ENCODE measurements around the gene RAB6A.

The RAB6A gene

DNA sequence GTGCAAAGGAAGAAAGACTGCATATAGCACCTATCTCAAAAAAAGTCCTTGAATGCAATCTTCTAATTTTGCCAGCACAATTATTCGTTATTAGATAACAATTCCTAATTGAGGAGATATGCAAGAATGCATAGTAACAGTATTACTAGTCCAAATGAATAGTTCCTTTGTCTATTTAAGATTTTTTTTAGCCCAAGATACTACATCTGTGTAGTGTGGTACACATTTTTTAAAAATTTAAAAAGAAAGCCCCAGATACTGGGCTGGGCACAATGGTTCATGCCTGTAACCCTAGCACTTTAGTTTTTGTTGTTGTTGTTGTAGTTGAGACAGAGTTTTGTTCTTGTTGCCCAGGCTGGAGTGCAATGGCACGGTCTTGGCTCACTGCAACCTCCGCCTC, 43.7 kb downstream of the RAB6A start:
- ChIA-PET CTCF (interaction anchor here (1.2 kb wide), 1 partner anchor 55 kb away, joined by 3 read pairs; no protein-coding TSS in a partner anchor), POLR2A (interaction anchor here (0.7 kb wide), 1 partner anchor 9 kb away, joined by 3 read pairs; no protein-coding TSS in a partner anchor)
- DNase-seq (ENCODE audit: low read depth, low spot score), result no peak
- TF ChIP-seq, protein P1, sequence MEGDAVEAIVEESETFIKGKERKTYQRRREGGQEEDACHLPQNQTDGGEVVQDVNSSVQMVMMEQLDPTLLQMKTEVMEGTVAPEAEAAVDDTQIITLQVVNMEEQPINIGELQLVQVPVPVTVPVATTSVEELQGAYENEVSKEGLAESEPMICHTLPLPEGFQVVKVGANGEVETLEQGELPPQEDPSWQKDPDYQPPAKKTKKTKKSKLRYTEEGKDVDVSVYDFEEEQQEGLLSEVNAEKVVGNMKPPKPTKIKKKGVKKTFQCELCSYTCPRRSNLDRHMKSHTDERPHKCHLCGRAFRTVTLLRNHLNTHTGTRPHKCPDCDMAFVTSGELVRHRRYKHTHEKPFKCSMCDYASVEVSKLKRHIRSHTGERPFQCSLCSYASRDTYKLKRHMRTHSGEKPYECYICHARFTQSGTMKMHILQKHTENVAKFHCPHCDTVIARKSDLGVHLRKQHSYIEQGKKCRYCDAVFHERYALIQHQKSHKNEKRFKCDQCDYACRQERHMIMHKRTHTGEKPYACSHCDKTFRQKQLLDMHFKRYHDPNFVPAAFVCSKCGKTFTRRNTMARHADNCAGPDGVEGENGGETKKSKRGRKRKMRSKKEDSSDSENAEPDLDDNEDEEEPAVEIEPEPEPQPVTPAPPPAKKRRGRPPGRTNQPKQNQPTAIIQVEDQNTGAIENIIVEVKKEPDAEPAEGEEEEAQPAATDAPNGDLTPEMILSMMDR (IDR thresholded peaks at IDR 0.05; ENCODE audit: insufficient read depth, low read length, missing control alignments), result no peak
- H3K4me3 ChIP-seq (ENCODE audit: low read depth, low read length), result no peak overlapping the region

DNA sequence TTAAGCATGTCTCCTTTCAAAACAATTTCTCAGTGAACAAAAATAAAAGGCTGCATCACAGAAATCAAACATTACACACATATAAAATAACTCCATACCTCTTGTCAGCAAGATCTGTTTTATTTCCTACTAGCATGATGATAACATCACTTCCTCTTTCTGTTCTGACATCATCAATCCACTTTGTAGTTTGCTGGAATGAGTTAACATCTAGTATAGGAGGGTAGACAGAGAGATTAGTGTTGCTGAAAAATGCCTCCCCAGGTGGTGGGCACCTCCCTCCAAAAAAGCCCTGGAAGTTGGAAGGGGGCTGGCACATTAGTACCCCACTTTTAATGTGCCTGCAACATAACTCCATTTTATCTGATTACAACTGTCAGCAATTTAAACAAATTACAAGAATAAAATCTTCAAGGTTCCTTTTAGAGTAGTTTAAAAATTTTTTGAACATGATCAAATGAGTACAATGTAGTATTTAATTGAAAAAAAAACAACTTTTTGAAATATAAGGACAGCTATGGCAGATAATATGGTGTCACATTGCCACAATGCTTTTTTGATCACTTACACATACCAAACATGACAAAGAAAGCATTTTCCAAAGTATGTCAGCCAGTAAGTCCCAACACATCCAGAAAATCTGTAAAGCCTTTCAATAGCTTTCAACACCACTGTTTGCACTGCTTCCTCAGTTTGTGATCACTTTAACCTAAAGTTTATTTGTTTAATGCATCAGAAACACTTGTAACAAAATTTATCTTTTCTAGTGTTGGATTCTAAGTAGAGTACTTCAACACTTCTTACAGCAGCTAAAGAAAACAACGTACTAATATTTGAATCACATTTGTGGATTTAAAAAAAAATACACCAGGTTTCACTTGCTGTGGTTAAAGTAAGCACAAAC, 44.5 kb downstream of the RAB6A start:
- POLR2A ChIA-PET, result interaction anchor here (0.7 kb wide), 1 partner anchor 9 kb away, joined by 3 read pairs; no protein-coding TSS in a partner anchor
- CTCF ChIA-PET, result no interaction called here
- no peak overlapping the region for H3K4me3 ChIP-seq (ENCODE audit: low read depth, low read length)
- no peak for DNase-seq (ENCODE audit: low read depth, low spot score)
- TF ChIP-seq, protein P1 (IDR thresholded peaks at IDR 0.05; ENCODE audit: insufficient read depth, low read length, missing control alignments), result no peak

DNA sequence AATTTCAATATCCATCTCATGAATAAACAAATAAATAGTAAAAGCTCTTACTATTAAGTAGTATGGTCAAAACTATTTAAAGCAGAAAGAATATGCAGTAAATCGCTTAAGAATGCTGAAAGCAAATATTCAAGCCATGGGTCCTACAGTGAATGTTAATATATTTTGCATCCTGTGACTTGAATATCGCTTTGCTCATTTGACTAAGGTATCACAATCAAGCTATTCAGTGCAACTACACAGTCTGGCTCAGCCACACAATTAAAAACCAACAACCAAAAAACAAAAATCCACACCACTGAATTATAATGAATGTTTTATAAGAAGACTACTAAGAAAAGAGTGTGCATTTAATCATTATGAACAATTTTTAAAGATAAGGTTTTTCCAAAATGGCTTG, 45.3 kb downstream of the RAB6A start:
- ChIA-PET POLR2A (interaction anchor here (0.6 kb wide), 1 partner anchor 117 kb away, joined by 4 read pairs; no protein-coding TSS in a partner anchor), CTCF (no interaction called here)
- TF ChIP-seq, protein P1 (IDR thresholded peaks at IDR 0.05; ENCODE audit: insufficient read depth, low read length, missing control alignments), result no peak
- no peak for DNase-seq (ENCODE audit: low read depth, low spot score)
- no peak overlapping the region for H3K4me3 ChIP-seq (ENCODE audit: low read depth, low read length)

DNA sequence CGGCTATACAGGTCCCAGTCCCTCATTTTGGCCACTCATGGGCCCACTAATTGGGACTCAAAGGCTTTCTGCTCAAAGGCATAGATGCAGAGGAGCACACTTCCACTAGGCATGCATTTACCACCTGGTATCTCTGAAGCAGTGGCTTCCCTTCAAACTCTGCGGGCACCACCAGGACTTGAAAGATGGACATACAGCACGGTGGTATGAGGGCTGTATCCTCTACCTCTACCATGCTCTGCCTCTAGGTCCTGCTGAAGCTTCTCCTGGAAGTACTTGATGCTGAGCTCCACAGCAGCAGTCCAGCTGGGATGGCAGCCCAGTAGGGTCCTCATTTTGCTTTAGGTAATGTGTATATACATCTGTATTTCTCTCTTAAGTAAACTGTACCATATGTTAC, 49.9 kb downstream of the RAB6A start:
- CTCF ChIA-PET, result no interaction called here

DNA sequence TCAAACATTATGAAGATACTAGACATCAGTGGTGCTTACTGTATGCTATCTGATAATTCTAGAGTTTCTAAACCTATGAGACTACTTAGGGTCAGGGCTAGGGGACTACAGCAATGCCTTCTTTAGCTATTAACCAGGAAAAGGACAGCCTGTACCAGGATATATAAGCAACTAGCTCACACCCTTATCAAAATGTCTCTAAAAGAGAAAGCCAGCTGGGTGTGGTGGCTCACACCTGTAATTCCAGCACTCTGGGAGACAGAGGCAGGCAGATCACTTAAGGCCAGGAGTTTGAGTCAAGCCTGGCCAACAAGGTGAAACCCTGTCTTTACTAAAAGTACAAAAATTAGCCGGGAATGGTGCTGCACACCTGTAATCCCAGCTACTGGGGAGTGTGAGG, 55.8 kb downstream of the RAB6A start:
- DNase-seq (ENCODE audit: low read depth, low spot score), result no peak
- no peak overlapping the region for H3K4me3 ChIP-seq (ENCODE audit: low read depth, low read length)
- TF ChIP-seq, protein P1 (IDR thresholded peaks at IDR 0.05; ENCODE audit: insufficient read depth, low read length, missing control alignments), result no peak
- CTCF ChIA-PET, result interaction anchor here (0.7 kb wide), 1 partner anchor 26 kb away, joined by 3 read pairs; no protein-coding TSS in a partner anchor
- POLR2A ChIA-PET, result no interaction called here

More for the DNA sequence above, 49.9 kb downstream of the RAB6A start:
- TF ChIP-seq, protein P1 (IDR thresholded peaks at IDR 0.05; ENCODE audit: insufficient read depth, low read length, missing control alignments), result no peak
- no peak overlapping the region for H3K4me3 ChIP-seq (ENCODE audit: low read depth, low read length)
- DNase-seq (ENCODE audit: low read depth, low spot score), result no peak
- POLR2A ChIA-PET, result no interaction called here

DNA sequence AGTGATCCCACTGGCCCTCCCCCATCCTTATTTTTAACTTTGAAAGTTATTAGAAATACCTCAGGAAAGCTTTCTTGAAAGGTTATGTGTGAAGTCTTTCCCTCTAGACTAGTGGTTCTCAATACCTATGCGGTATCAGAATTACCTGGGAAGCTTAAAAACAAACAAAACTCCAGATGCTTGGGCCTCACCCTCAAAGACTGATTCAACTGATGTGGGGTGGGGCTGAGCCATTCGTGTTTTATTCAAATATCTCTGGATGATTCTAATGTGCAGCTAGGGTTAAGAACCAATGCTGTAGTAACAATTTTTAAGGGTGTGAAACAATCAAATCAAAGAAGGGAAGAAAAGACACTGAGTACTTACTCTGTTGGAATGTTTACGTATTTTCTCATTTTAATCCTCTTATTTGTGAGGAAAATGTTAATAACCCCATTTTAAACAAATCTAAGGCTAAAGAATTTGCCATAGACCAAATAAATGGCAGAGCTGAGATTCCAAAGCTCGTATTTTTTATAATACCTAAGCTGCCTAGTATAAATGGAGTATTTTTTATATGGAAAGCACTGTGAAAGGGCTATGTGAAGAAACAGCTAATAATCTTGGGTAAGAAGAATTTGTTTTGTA, 66.9 kb downstream of the RAB6A start:
- no peak overlapping the region for H3K4me3 ChIP-seq (ENCODE audit: low read depth, low read length)
- ChIA-PET CTCF (interaction anchor here (0.7 to 1.3 kb wide), 3 partner anchors 33 to 387 kb away, joined by 3 to 8 read pairs (median 7); no protein-coding TSS in a partner anchor), POLR2A (interaction anchor here (0.6 kb wide), 1 partner anchor 88 kb away, joined by 3 read pairs; no protein-coding TSS in a partner anchor)
- TF ChIP-seq, protein P1 (IDR thresholded peaks at IDR 0.05; ENCODE audit: insufficient read depth, low read length, missing control alignments), result no peak
- DNase-seq (ENCODE audit: low read depth, low spot score), result no peak
